Panc1 (cell line): Measurements from ENCODE around the gene TLE5.

Source experiments
- CTCF ChIP-seq: fragments of 450-650 bp; IDR thresholded peaks from 2 replicates; pipeline ENCODE4 v1.5.1; 2017; ENCODE audit warnings: mild to moderate bottlenecking
- POLR2AphosphoS5 ChIP-seq: IDR thresholded peaks from 2 replicates; pipeline ENCODE4 v1.6.1; 2012; ENCODE audit warnings: mild to moderate bottlenecking, low read depth, low read length, moderate library complexity

DNA sequence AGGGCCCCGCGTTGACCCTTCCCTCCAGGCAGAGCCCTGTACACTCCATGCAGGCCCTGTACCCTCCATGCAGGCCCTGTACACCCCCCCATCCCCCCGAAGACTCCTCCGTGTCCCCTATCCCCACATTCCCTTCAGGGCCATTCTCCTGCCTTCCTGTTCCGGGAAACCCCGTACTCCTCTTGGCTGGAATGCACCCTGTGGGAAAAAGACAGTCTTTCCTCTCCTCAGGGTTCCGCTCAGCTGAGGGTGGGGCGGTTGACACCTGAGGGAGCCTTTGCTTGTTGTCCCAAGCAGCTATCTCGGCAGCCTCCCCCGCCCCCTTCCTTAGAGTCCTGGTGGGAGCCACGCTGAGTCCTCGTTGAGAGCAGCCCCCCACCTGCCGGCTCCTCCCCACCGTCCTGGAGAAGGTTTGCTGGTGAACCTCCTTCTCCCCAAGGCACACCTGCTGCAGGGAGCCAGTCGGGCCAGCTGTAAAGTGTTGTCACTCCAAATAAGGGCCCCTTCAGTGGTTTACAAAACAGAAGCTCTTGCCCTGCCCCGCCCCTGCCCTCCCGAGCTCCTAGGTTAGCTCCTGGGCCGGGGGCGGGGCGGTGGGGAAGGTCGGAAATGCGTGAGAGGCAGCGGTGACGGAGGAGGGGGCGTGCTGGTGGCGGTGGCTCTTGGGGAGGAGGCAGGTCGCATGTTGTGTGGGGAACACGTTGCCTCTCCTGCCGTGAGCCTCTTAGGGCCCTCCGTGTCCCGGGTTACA, 33.3 kb upstream of the TLE5 start:
- no peak for TF ChIP-seq POLR2AphosphoS5
- TF ChIP-seq CTCF = no peak
